Activated naive CD8-positive, alpha-beta T cell treated with anti-CD3 and anti-CD28 coated beads, Interleukin-2, amount 10 ng/mL, durations not matched to agents 7 days and 5 days (primary cell): ENCODE measurements around the gene CEP164. TPM values are rescaled to one million over a fixed set of nuclear protein-coding genes. Genes with fewer than 3 reads are reported as not detected.

Source experiments
- ATAC-seq: fragments of 150-1000 bp; cut with Tn5 transposase; one replicate; pipeline ENCODE4 v1.10.0; 2021; ENCODE audit warnings: low read depth, moderate library complexity
- POLR2A ChIA-PET: fragments of 350-600 bp; sonication (Branson Sonifier 250); formaldehyde crosslinking; loops from one replicate; lab custom pipeline; 2021; ENCODE audit warnings: antibody characterized with exemption; lab: Charles Lee
- DNase-seq: peaks from one replicate; pipeline ENCODE4 v3.0.0; 2021
- H3K27ac Mint-ChIP-seq: one replicate; pipeline ENCODE4 v1.8.0; 2022; ENCODE audit warnings: mild to moderate bottlenecking, mixed read lengths
- H3K27me3 Mint-ChIP-seq: one replicate; pipeline ENCODE4 v1.8.0; 2022; ENCODE audit warnings: mild to moderate bottlenecking, moderate library complexity, mixed read lengths
- H3K36me3 Mint-ChIP-seq: one replicate; pipeline ENCODE4 v1.8.0; 2021; ENCODE audit warnings: mild to moderate bottlenecking, mixed read lengths
- H3K4me1 Mint-ChIP-seq: one replicate; pipeline ENCODE4 v1.8.0; 2021; ENCODE audit warnings: mixed read lengths
- H3K4me3 Mint-ChIP-seq: one replicate; pipeline ENCODE4 v1.8.0; 2022; ENCODE audit warnings: mild to moderate bottlenecking, moderate library complexity, mixed read lengths
- H3K9me3 Mint-ChIP-seq: one replicate; pipeline ENCODE4 v1.8.0; 2021; ENCODE audit warnings: mixed read lengths
- total RNA-seq, 2 experiments: library from RNA; stranded (reverse); gene quantifications; one replicate each; pipeline ENCODE4 v1.2.3, GENCODE V29; 2021

The CEP164 gene
- total RNA-seq, 2 experiments from 2014 or later = 37.5 to 37.7 TPM

- H3K4me1 Mint-ChIP-seq = no peaks in the 10 kb centered on the region
- H3K27me3 Mint-ChIP-seq = peaks cover 5% of the 10 kb centered on the region
- peaks cover 6% of the 10 kb centered on the region for H3K9me3 Mint-ChIP-seq
- POLR2A ChIA-PET = interaction anchor here (0.5 kb wide), 1 partner anchor 896 kb away, joined by 4 read pairs; no protein-coding TSS in a partner anchor
- no peak for ATAC-seq
- peaks cover 4% of the 10 kb centered on the region for H3K36me3 Mint-ChIP-seq
- H3K4me3 Mint-ChIP-seq = no peak overlapping the region
- DNase-seq = no peak
- no peak overlapping the region for H3K27ac Mint-ChIP-seq
Observed at GRCh38 chr11:117457031-117457785, 129.6 kb downstream of the CEP164 start.

- ATAC-seq = no peak
- H3K4me3 Mint-ChIP-seq = no peak overlapping the region
- peaks cover 6% of the 10 kb centered on the region for H3K9me3 Mint-ChIP-seq
- POLR2A ChIA-PET = no interaction called here
- no peak for DNase-seq
- H3K27ac Mint-ChIP-seq = no peak overlapping the region
- no peaks in the 10 kb centered on the region for H3K4me1 Mint-ChIP-seq
- peaks cover 4% of the 10 kb centered on the region for H3K36me3 Mint-ChIP-seq
- peaks cover 5% of the 10 kb centered on the region for H3K27me3 Mint-ChIP-seq
Observed at GRCh38 chr11:117457835-117458234, 130.2 kb downstream of the CEP164 start.

- peaks cover 4% of the 10 kb centered on the region for H3K36me3 Mint-ChIP-seq
- no peak overlapping the region for H3K27ac Mint-ChIP-seq
- DNase-seq (no peak), ATAC-seq (no peak)
- H3K4me3 Mint-ChIP-seq = no peak overlapping the region
- peaks cover 5% of the 10 kb centered on the region for H3K9me3 Mint-ChIP-seq
- POLR2A ChIA-PET = no interaction called here
- peaks cover 4% of the 10 kb centered on the region for H3K27me3 Mint-ChIP-seq
- no peaks in the 10 kb centered on the region for H3K4me1 Mint-ChIP-seq
Observed at GRCh38 chr11:117458275-117459122, 130.8 kb downstream of the CEP164 start.

- Mint-ChIP-seq H3K27me3 (no peaks in the 10 kb centered on the region), H3K9me3 (no peaks in the 10 kb centered on the region), H3K4me3 (no peak overlapping the region), H3K36me3 (no peaks in the 10 kb centered on the region), H3K27ac (no peak overlapping the region), H3K4me1 (no peaks in the 10 kb centered on the region)
- DNase-seq (no peak), ATAC-seq (no peak)
- POLR2A ChIA-PET = no interaction called here
Observed at GRCh38 chr11:117459123-117459978, 131.7 kb downstream of the CEP164 start.

GRCh38 chr11:117459979-117460300, 132.3 kb downstream of the CEP164 start:
- ATAC-seq = no peak
- no peaks in the 10 kb centered on the region for H3K9me3 Mint-ChIP-seq
- no peak overlapping the region for H3K27ac Mint-ChIP-seq
- no peak for DNase-seq
- H3K27me3 Mint-ChIP-seq = no peaks in the 10 kb centered on the region
- POLR2A ChIA-PET = no interaction called here
- H3K4me1 Mint-ChIP-seq = no peaks in the 10 kb centered on the region
- no peak overlapping the region for H3K4me3 Mint-ChIP-seq
- no peaks in the 10 kb centered on the region for H3K36me3 Mint-ChIP-seq

GRCh38 chr11:117461396-117462182, 133.9 kb downstream of the CEP164 start:
- no peak for ATAC-seq
- no peak overlapping the region for H3K4me3 Mint-ChIP-seq
- POLR2A ChIA-PET = no interaction called here
- no peak overlapping the region for H3K27ac Mint-ChIP-seq
- no peaks in the 10 kb centered on the region for H3K9me3 Mint-ChIP-seq
- H3K4me1 Mint-ChIP-seq = no peaks in the 10 kb centered on the region
- H3K36me3 Mint-ChIP-seq = no peaks in the 10 kb centered on the region
- DNase-seq = no peak
- H3K27me3 Mint-ChIP-seq = no peaks in the 10 kb centered on the region

- ATAC-seq (no peak), DNase-seq (no peak)
- Mint-ChIP-seq H3K9me3 (no peaks in the 10 kb centered on the region), H3K27ac (no peak overlapping the region), H3K4me3 (no peak overlapping the region), H3K36me3 (no peaks in the 10 kb centered on the region), H3K27me3 (no peaks in the 10 kb centered on the region), H3K4me1 (no peaks in the 10 kb centered on the region)
- POLR2A ChIA-PET = no interaction called here
Observed at GRCh38 chr11:117462183-117462863, 134.7 kb downstream of the CEP164 start.

- no peaks in the 10 kb centered on the region for H3K27me3 Mint-ChIP-seq
- no peak overlapping the region for H3K4me3 Mint-ChIP-seq
- POLR2A ChIA-PET = no interaction called here
- no peak for ATAC-seq
- no peaks in the 10 kb centered on the region for H3K36me3 Mint-ChIP-seq
- DNase-seq = no peak
- H3K27ac Mint-ChIP-seq = no peak overlapping the region
- no peaks in the 10 kb centered on the region for H3K9me3 Mint-ChIP-seq
- H3K4me1 Mint-ChIP-seq = no peaks in the 10 kb centered on the region
Observed at GRCh38 chr11:117462864-117463247, 135.2 kb downstream of the CEP164 start.

Other genes starting within 250 kb of the CEP164 start
- gene SIK3, start 229.4 kb upstream of the CEP164 start, total RNA-seq = 10 to 100 TPM; 44.7 to 45.8 TPM
- gene PAFAH1B2, start 183.6 kb upstream of the CEP164 start, total RNA-seq = 10 to 100 TPM; 58.5 to 60.4 TPM
- gene SIDT2, start 149.1 kb upstream of the CEP164 start, total RNA-seq = 10 to 100 TPM; 34.9 to 35.0 TPM
- 1 to 10 TPM; 6.2 to 6.4 TPM for gene TAGLN, start 128.5 kb upstream of the CEP164 start, total RNA-seq
- gene PCSK7, start 95.8 kb upstream of the CEP164 start, total RNA-seq = 100 to 1,000 TPM; 191 to 195 TPM
- gene RNF214, start 95.2 kb upstream of the CEP164 start, total RNA-seq = 10 to 100 TPM; 22.6 to 26.0 TPM
- 1 to 10 TPM; 8.0 to 8.5 TPM for gene BACE1-AS, start 36.5 kb upstream of the CEP164 start, total RNA-seq
- gene BACE1, start 11.6 kb upstream of the CEP164 start, total RNA-seq = 1 to 10 TPM; 1.1 to 2.6 TPM